NCI-H2107 treated with DMSO at 0.1 percent for 48 hours (cell line): ENCODE results near the gene UQCC2.
A peak's percentile ranks its signal among the peaks of the same experiment; 100 is the strongest.

ENCODE experiments used
- DNase-seq: peaks from one replicate; lab custom pipeline; 2025; ENCODE audit not compliant: unreplicated experiment; lab: John Stamatoyannopoulos, UW

UQCC2 gene

DNA sequence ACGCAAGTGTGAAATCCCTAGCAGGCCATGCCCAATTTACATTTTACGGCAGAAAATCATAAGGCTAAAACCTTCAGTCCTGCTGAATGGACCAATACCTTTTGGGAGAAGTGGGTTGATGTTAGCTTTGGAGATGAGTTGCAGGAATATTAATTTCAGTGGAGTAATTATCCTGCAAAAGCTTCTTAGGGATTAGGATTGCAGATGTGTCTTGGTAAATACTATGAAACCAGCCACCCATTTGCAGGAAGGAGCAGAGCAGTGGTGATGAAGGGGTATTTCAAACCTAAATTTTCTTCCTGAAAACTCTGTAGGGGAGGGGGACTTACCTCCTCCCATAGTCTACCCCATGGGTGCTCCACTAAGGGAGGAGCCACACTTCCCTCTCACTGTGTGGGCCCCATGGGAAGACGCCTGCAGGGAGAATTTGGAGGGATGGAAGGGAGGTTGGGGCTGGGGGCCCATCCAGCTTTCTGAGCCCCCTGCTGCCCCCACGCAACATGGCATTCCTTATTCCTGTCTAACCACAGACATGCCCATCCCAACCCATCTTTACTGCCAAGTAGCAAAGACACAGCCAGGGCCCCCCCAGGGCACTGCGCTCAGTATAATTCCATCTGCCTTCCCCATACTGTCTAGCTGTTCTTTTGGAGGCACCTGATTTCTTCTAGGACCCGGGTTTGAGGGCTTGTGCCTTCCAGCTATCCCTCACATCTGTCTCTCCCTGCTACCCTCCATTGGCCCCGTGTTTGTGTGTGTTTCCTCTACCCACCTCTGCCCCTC is 14.6 kb upstream of the UQCC2 start:
- DNase-seq, result no peak

DNA sequence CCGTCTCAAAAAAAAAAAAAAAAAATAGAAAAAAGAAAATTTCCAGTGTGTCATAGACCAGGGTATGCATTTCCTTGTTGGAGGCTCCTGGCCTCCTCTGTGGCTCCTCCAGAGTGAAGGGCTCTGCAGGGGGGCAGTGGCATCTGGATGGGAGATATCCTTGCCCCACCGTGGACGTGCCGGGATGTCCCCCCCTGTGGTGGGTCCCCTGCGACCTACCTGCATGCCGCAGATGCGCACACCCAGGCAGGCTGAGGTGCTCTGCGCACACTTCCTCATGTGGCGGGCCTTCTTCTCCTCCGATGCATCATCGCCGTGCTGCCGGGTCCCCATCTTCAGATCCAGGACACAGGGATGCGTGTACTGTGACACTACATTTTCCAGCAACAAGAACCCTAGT is 13.7 kb upstream of the UQCC2 start:
- no peak for DNase-seq

DNA sequence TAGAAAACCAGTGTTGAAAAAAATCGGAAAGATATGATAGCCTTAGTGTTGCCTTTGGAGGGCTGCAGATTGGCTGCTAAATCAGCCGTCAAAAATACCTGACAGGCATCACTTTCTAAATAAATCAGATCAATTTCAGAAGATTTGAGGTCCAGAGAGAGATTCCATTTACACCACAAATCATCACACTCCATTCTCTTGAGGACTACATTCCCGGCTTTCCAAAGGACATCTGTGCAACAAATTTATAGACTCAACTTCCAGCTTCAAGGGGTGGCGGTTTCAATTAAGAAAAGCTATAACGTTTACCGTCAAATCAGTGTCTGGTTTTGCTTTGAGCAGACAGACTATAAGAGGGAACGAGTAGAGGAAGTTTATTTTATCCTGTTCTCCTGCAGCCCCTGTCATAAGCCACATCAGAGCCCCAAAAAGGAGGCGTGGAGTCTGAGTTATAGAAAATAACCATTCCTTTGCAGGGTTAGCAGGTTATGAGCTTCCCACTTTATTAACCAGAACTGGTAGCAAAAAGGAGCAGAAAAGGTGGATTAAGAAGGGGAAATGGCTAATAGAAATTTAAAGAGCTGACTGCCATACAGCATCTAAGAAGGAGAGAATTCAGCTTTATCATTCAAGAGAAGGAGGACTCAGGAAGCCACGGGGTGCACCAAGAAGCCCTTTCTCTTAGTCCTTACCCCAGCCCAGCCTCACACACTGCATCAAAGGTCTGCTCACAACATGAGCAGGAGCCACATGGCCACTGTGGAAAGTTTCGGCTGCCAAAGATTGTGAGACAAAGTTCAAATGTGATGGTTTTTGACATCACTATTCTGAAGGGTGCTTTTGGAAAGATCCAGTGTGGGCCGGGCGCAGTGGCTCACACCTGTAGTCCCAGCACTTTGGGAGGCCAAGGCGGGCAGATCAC is 12.9 kb upstream of the UQCC2 start:
- no peak for DNase-seq

DNA sequence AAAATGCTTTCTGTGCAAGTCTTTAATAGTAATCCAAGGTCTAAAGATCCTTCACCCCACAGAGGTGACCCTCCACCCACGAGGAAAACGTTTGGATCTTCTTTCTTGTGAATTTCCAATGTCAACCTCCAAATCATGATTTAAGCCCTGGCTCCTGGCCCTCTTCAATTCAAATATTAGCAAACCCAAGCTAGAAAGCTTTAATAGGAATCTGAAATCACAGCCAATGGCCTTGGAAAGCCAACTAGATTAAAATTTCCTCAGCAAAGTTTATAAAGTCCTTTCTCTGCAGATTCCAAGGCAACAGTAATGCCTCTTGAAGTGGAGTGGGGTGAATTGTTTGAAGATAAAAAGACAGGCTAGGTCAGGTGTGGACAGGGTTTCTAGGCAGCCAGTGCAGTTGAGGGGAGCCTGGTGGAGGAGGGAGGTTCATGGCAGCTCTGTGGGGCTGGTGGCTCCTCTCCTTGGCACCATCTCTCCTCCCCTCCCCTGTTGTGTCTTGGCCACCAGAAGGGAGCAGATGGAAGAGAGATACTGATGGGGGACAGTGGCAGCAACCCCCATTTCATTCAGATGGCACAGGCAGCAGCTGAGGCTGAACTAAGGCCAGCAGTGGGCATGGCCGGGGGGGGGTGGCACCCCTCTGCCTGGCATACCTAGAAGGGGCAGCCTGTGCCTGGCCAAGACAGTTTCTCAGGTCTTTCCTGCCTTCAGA is 12.0 kb upstream of the UQCC2 start:
- DNase-seq, result no peak

DNA sequence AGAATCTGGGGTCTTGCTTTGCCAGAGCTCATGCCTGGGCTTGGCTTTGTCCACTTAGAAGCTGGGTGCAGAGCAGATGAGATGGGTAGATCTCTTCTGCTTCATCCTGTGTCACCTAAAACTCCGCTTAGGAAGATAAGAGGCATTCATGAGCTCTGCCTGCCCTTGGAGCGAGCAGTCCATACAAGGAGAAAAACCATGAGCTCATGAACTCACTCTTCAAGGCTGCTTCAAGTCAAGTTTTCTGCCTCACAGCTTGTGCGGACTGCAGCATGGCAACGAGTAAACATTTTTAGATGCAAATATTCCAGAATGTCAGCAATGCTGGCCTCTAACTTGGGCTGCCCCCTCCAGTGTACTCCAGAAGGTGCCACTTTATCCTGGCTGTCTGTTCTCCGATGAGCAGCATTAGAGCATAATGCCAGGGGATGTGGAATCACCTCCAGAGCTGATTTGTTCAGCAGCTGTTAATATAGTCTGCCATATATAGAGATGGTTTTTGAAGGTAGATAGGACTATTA is 10.7 kb upstream of the UQCC2 start:
- no peak for DNase-seq

DNA sequence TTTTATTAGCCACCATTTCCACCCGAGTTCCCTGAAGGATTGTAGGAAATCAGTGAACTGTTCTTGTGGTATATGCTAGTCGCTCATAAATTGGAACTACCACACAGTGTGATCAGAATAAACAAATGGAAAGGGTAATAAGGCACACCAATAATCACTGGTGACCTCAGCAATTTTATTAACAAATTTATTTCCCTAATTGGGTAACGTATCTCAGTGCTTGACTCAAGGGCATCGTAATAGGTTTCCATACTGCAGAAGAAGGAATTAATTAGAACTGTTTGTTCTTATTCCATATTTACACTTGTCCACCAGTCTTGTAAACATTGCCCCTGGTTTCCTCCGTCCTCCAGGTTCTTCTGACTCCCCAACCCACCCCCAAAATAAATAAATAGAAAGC is 10.0 kb upstream of the UQCC2 start:
- no peak for DNase-seq

DNA sequence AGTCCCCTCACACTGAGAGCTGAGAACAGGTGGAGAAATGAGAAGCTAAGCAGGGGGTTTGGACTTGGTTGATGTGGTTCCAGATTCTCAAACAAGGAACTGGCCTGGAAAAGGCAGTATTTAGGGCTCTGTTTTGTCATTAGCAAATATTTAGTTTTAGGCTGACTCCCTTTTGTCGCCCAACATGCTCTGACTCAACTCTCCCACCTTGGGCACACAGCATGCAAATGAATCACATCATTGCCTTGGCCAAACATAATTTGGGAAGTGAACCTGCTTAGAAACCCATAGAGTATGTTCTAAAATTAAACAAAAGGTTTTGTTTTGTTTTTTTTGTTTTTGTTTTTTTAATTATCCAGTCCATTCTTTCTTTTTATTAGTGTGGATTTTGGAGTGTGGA is 9.5 kb upstream of the UQCC2 start:
- no peak for DNase-seq

DNA sequence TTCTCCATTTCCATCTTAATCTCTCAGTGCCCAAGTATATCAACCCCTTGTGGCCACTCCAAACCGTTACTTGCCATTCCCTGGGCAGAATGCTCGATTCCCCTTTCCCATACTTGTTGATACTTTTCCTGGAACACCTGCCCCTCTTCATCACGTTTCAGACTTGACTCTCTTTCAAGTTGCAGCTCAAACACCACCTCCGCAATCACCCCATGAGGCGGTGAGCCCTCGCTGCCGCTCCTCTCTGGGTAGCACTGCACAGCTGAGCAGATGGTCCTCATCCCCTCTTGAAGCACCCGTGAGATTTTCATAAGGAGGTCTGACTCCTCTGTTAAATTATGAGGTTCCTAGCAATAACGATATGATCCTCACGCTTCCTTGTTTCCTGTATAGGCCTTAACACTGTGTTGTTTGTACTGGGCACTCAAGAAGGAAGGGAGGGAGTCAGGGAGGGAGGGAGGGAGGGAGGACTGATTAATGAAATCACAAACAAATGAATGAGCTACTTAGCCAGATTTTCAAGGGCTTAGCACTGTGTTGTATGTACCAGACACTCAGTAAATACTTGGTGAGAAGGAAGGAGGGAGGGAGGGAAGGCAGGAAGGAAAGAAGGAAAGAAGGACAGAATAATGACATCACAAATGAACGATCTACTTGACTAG is 8.0 kb upstream of the UQCC2 start:
- peak; percentile 23 for DNase-seq

DNA sequence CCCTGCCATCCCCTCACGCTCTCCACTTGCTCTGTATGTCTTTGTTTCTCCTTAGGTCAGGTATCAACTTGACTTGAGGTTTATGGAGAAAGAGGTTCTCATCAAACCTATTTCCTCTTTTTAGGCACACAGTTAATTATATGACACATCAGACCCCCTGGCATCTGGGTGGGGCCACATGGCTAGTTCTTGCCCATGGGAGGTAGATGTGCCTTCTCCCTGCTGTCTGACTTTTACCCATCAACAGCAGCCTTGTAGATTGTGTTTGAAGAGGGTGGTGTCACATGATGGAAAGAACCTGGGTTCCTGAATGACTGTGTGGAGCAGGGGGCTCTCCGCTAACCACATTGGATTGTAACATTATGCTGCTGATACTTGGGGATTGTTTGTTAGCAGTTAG is 7.2 kb upstream of the UQCC2 start:
- DNase-seq, result no peak

DNA sequence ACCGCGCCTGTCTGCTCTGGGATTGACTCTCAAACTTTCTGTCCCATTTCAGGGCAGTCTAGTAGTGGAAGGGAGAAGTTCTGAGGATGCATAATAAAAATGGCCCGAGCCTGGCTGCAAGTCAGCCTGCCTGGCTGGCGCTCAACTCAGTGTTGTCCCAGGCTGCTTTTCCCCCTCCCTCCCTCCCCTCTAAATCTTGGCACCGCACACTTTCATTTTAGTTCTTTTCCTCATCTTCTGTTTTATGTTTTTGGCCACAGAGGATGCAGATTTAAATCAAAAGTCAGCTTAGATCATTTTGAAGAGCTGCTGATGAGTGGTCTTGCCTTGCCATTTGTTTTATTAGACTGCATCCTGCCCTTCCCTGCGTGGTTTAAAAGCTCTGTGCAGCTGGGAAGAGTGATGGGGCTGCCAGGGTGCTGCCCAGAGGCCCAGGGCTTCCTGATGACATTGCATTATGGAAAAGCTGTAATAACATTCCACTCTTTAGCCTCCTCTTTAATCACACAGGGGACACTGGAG is 6.5 kb upstream of the UQCC2 start:
- no peak for DNase-seq

DNA sequence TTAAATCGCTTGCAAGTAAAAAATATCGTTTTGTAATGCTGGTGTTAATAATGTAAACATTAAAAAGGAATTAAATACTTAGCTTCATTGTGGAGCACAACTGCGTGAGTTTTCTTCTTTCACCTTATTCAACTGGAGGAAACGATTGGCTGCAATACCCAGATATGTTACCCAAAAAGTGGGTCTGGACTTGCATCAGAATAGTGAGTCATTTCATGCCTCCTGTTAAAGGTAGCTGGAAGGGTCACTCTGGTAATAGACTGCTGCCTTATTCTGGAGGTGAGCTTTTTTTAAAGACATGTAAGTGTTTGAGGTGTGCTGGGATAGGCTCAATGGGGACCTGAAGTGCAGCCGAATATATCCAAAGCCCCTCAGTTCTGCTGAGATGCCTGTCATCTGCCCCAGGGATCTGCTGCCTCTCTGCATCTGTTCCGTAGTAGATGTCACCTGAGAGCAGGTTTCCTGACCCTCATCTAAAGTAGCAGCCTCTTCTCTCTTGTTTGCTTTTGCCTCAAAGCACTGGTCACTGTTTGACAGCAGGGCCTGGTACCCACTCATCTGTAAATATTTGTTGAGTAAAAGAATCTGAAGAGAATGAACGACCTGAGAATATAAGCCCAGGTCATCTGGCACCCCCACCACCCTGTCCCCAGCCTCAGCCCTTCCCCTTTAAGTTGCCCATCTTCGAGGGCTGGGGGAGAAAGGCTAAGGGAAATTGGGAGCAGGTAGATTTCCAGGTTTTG is 5.6 kb upstream of the UQCC2 start:
- DNase-seq, result no peak

DNA sequence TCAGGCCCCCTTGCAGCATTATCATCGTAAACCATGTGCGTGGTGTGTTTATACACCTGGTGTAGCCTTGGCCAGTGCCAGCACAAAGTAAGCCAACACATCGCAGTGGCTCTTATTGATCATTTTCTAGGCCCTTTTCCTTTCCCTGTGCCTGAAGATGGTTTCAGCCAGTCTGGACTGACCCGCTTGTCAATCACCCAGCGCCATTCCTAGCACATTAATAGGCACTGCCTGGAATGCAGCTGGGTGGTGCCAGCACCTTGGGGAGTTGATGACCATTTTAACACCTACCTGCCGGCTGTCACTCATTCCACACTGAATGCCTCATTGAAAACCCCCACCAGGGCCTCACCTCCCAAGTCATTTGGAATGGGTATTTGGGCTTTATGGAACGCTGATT is 4.9 kb upstream of the UQCC2 start:
- DNase-seq, result no peak

DNA sequence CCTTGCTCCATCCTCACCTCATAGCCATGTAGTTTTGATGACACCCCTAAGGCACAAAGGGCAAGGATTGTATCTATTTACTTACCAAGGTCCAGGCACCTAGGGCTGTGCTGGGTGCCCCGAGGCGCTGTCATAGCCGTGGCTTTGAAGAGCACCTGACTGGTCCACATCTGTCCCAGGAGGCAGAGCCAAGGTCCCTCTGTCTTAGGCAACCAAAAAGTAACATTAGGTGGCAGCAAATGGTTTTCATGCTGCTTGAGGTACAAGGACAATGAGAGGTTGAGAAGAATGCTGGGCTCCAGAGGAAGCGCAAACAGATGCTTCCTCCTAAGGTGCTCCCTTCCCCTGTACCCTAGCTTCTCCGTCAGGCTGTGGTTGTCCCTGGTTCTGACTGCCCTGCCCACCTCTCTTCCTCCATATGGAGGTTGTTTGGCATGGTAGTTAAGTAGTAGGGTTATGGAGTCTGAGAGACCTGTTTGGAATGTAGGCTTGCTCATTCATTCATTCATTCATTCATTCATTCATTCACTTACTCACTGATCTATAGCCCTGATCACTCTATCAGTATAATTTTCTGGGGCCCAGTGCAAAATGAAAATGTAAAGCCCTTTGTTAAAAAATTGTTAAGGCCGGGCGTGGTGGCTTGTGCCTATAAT is 3.0 kb upstream of the UQCC2 start:
- DNase-seq, result no peak

DNA sequence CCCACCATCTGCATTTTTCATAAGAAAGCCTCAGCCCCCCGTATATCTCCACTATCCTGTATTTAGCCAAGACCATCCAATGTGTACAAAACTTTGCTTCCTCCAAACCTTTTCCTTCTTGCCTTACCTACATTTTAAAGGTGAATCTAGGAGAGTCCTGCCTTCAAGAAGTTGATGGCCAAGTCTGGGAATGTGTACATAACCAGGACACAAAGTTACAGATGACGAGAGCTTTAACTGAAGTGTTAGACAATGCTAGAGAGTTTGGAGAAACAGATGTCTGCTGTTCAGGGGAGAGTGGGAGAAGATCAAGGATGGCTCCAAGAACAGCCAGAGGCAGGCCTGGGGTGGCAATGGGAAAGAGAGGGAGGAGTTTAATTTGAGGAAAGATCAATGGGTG is 2.3 kb upstream of the UQCC2 start:
- DNase-seq, result no peak

DNA sequence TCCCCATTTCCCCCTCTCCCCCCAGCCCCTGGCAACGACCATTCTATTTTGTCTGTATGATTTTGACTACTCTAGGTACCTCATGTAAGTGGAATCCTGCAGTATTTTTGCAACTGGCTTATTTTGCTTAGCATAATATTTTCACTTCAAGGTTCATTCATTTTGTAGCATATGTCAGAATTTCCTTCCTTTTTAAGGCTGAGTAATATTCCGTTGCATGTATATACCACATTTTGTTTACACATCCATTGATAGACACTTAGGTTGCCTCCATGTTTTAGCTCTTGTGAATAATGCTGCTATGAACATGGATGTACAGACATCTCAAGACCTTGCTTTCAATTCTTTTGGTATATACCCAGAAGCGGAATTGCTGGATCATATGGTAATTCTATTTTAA is 1.4 kb upstream of the UQCC2 start:
- no peak for DNase-seq

DNA sequence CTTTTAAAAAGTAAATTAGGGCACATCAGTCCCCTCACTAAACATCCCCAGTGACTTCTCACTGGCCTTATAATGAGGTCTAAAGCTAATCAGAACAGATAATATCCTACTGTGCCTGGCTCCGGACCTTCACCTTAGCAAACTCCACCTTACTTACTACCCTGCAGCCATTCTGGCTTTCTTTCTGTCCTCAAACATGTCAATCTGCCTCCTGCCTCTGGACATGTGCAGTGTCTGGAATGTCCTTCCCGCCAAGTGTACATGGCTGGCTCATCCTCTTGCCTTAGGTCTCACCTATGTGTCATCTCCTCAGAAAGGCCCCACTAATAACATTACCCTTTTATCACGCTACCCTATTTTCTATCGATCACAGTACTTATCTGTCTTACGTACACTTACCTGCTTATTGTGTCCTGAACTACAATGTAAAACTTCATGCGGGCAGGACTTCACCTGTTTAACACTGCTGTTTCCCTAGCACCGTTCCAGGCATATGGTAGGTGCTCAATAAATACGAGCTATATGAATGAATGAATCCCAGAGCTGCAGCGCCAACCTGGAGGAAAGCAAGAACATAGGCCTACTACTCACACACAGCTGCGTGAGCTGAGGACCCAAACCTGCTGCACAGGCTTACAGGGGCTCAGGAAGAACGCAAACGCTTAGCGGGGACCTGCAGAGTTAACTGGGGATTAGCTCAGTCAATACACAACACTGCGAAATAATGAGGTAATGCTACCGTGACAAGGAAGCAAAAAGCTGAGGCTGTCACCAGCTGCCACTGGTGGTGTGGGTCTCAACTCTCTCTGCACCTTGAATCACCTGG is 991 bp downstream of the UQCC2 start:
- no peak for DNase-seq

DNA sequence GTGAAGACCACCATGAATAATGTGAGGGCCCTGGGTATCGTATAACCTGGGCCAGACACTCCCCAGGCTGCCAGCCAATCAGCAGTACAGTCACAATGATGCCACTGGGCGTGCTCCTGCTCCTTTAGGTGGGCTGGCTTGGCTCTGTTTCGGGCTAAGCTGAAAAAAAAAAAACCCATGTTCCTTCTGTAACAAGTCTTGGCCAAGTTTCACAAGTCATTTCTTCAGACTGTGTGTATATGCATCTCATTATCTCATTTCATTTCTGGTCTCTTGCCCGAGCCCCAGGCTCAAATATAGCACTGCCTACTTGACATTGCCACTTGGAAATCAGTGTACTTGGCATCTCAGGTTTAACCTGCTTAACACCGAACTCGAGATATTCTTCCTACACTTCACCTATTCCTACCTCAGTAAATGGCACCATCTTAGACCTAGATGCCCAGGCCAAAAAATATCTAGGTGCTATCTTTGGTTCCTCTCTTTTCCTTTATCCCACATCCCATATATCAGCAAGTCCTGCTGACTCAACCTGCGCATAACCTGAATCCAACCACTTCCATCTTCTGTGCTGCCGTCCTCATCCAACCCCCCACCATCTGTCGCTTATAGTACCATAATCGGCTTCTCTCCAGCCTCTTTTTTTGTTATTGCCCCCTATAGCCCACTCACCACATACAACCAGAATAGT is 1.8 kb downstream of the UQCC2 start:
- no peak for DNase-seq
